GM19351 (cell line): ENCODE results near the gene SHC2.
"Not testable (repeated sequence)": the region's sequence is repeated elsewhere in the genome, so short reads cannot be mapped to it uniquely, and the experiment has no call there.

Source experiments
- ATAC-seq: cut with Tn5 transposase; IDR thresholded peaks from one replicate; pipeline ENCODE4 v1.9.1; 2021; ENCODE audit warnings: mild to moderate bottlenecking, moderate library complexity; ENCODE audit not compliant: unreplicated experiment

Gene SHC2

GRCh38 chr19:407511-408440, 53.1 kb downstream of the SHC2 start:
- no peak for ATAC-seq

- no peak for ATAC-seq
These were observed 53.8 kb downstream of the SHC2 start for GRCh38 chr19:406971-407510.

GRCh38 chr19:406135-406781, 54.6 kb downstream of the SHC2 start:
- no peak for ATAC-seq

- ATAC-seq, result no peak
These were observed 55.5 kb downstream of the SHC2 start for GRCh38 chr19:405121-405965.

GRCh38 chr19:403221-404027, 57.4 kb downstream of the SHC2 start:
- ATAC-seq, result no peak

GRCh38 chr19:402786-403185, 58.0 kb downstream of the SHC2 start:
- ATAC-seq, result no peak

- ATAC-seq, result no peak
These were observed 58.8 kb downstream of the SHC2 start for GRCh38 chr19:401866-402511.

GRCh38 chr19:400976-401865, 59.6 kb downstream of the SHC2 start:
- no peak for ATAC-seq

- no peak for ATAC-seq
These were observed 61.5 kb downstream of the SHC2 start for GRCh38 chr19:399370-399769.

GRCh38 chr19:398719-399118, 62.1 kb downstream of the SHC2 start:
- ATAC-seq, result no peak

GRCh38 chr19:397941-398706, 62.7 kb downstream of the SHC2 start:
- ATAC-seq, result no peak

GRCh38 chr19:397321-397720, 63.5 kb downstream of the SHC2 start:
- no peak for ATAC-seq

GRCh38 chr19:395467-395866, 65.4 kb downstream of the SHC2 start:
- ATAC-seq, result no peak

- ATAC-seq, result not testable (repeated sequence)
These were observed 66.0 kb downstream of the SHC2 start for GRCh38 chr19:394857-395256.

GRCh38 chr19:393560-393959, 67.3 kb downstream of the SHC2 start:
- not testable (repeated sequence) for ATAC-seq

- no peak for ATAC-seq
These were observed 68.4 kb downstream of the SHC2 start for GRCh38 chr19:392375-392970.

GRCh38 chr19:391726-392374, 69.0 kb downstream of the SHC2 start:
- no peak for ATAC-seq
